ENCODE measurements around the gene SHOX. TPM values are rescaled to one million over a fixed set of nuclear protein-coding genes. Genes with fewer than 3 reads are reported as not detected.

Gene SHOX
- total RNA-seq, 4 donors from 2014 or later, result 0.29 to 2.8 (median 0.89) TPM

- no peak overlapping the region for H3K27ac ChIP-seq
- no peaks in the 10 kb centered on the region for H3K4me1 ChIP-seq
- ATAC-seq (no peak), DNase-seq (no peak)
- H3K27me3 ChIP-seq, result no peaks in the 10 kb centered on the region
- in situ Hi-C loops (cut with MboI; ENCODE audit: low sequenced_read_pairs in 4 of 4), result no loop called here
- intact Hi-C loops (cut with DNase I; ENCODE audit: low total_unique reads), result no loop called here
- H3K36me3 ChIP-seq, result no peaks in the 10 kb centered on the region
- H3K9me3 ChIP-seq, result no peaks in the 10 kb centered on the region
- TF ChIP-seq CTCF (IDR thresholded peaks at IDR 0.05 in 4 of 5, conservative IDR thresholded peaks at IDR 0.05 in 1 of 5) (no peak), POLR2A (IDR thresholded peaks at IDR 0.05) (no peak)
- H3K4me3 ChIP-seq, result no peak overlapping the region
These were observed 67.6 kb downstream of the SHOX start for GRCh38 chrX:698206-698605.

GRCh38 chrX:700936-701335, 70.3 kb downstream of the SHOX start:
- Histone ChIP-seq H3K27me3 (no peaks in the 10 kb centered on the region), H3K4me3 (no peak overlapping the region), H3K27ac (no peak overlapping the region), H3K9me3 (no peaks in the 10 kb centered on the region), H3K36me3 (no peaks in the 10 kb centered on the region), H3K4me1 (no peaks in the 10 kb centered on the region)
- in situ Hi-C loops (cut with MboI; ENCODE audit: low sequenced_read_pairs in 4 of 4), result no loop called here
- ATAC-seq (no peak), DNase-seq (no peak)
- TF ChIP-seq POLR2A (IDR thresholded peaks at IDR 0.05) (no peak), CTCF (IDR thresholded peaks at IDR 0.05 in 4 of 5, conservative IDR thresholded peaks at IDR 0.05 in 1 of 5) (no peak)
- intact Hi-C loops (cut with DNase I; ENCODE audit: low total_unique reads), result no loop called here

- TF ChIP-seq POLR2A (IDR thresholded peaks at IDR 0.05), result no peak
- no peak for TF ChIP-seq CTCF (IDR thresholded peaks at IDR 0.05 in 4 of 5, conservative IDR thresholded peaks at IDR 0.05 in 1 of 5)
- no peaks in the 10 kb centered on the region for H3K36me3 ChIP-seq
- intact Hi-C loops (cut with DNase I; ENCODE audit: low total_unique reads), result no loop called here
- DNase-seq, result no peak
- H3K27me3 ChIP-seq, result no peaks in the 10 kb centered on the region
- no peak overlapping the region for H3K27ac ChIP-seq
- no peak for ATAC-seq
- in situ Hi-C loops (cut with MboI; ENCODE audit: low sequenced_read_pairs in 4 of 4), result no loop called here
- no peaks in the 10 kb centered on the region for H3K9me3 ChIP-seq
- no peak overlapping the region for H3K4me3 ChIP-seq
- no peaks in the 10 kb centered on the region for H3K4me1 ChIP-seq
These were observed 71.1 kb downstream of the SHOX start for GRCh38 chrX:701673-702072.

- no peak overlapping the region for H3K27ac ChIP-seq
- no peak for TF ChIP-seq POLR2A (IDR thresholded peaks at IDR 0.05)
- TF ChIP-seq CTCF (IDR thresholded peaks at IDR 0.05 in 4 of 5, conservative IDR thresholded peaks at IDR 0.05 in 1 of 5), result no peak
- in situ Hi-C loops (cut with MboI; ENCODE audit: low sequenced_read_pairs in 4 of 4) (no loop called here), intact Hi-C loops (cut with DNase I; ENCODE audit: low total_unique reads) (no loop called here)
- no peak for ATAC-seq
- DNase-seq, result no peak
- no peaks in the 10 kb centered on the region for H3K36me3 ChIP-seq
- no peaks in the 10 kb centered on the region for H3K27me3 ChIP-seq
- H3K9me3 ChIP-seq, result no peaks in the 10 kb centered on the region
- no peak overlapping the region for H3K4me3 ChIP-seq
- no peaks in the 10 kb centered on the region for H3K4me1 ChIP-seq
These were observed 72.9 kb downstream of the SHOX start for GRCh38 chrX:703466-703865.

GRCh38 chrX:703866-704265, 73.3 kb downstream of the SHOX start:
- DNase-seq, result no peak
- in situ Hi-C loops (cut with MboI; ENCODE audit: low sequenced_read_pairs in 4 of 4) (no loop called here), intact Hi-C loops (cut with DNase I; ENCODE audit: low total_unique reads) (no loop called here)
- TF ChIP-seq CTCF (IDR thresholded peaks at IDR 0.05 in 4 of 5, conservative IDR thresholded peaks at IDR 0.05 in 1 of 5) (no peak), POLR2A (IDR thresholded peaks at IDR 0.05) (no peak)
- ATAC-seq, result no peak
- Histone ChIP-seq H3K4me1 (no peaks in the 10 kb centered on the region), H3K27ac (no peak overlapping the region), H3K4me3 (no peak overlapping the region), H3K9me3 (no peaks in the 10 kb centered on the region), H3K36me3 (no peaks in the 10 kb centered on the region), H3K27me3 (no peaks in the 10 kb centered on the region)

All from gastrocnemius medialis (tissue), 4 donors.